HFFc6 (cell line): ENCODE data around the gene AADACL3. TPM values are rescaled to one million over a fixed set of nuclear protein-coding genes. Genes with fewer than 3 reads are reported as not detected.
"Not testable (repeated sequence)": the region's sequence is repeated elsewhere in the genome, so short reads cannot be mapped to it uniquely, and the experiment has no call there.

Experiments used
- DNase-seq: peaks from one replicate; pipeline ENCODE4 v3.0.0-alpha.2; 2018
- H3K27ac Mint-ChIP-seq: 2 replicates; pipeline ENCODE4 v1.8.0; 2020; ENCODE audit warnings: mild to moderate bottlenecking, mixed read lengths
- H3K27me3 Mint-ChIP-seq: 2 replicates; pipeline ENCODE4 v1.8.0; 2021; ENCODE audit warnings: mild to moderate bottlenecking, moderate library complexity, mixed read lengths; ENCODE audit not compliant: insufficient read depth
- H3K36me3 Mint-ChIP-seq: 2 replicates; pipeline ENCODE4 v1.8.0; 2021; ENCODE audit warnings: low read depth, mixed read lengths
- H3K4me1 Mint-ChIP-seq: 2 replicates; pipeline ENCODE4 v1.8.0; 2020; ENCODE audit warnings: low read depth, mixed read lengths
- H3K4me3 Mint-ChIP-seq: 2 replicates; pipeline ENCODE4 v1.8.0; 2020; ENCODE audit warnings: mild to moderate bottlenecking, moderate library complexity, mixed read lengths
- H3K9me3 Mint-ChIP-seq: 2 replicates; pipeline ENCODE4 v1.8.0; 2020; ENCODE audit warnings: mild to moderate bottlenecking, mixed read lengths
- CTCF ChIP-seq: fragments of 200-600 bp; sonication (generic); IDR thresholded peaks from 2 replicates; pipeline ENCODE4 v1.5.0; 2021; ENCODE audit warnings: antibody characterized with exemption, mild to moderate bottlenecking
- long read RNA-seq: library from polyadenylated mRNA; unstranded; transcript quantifications from one replicate; pipeline ENCODE4 v2.0.0, GENCODE V29; 2019
- total RNA-seq, 6 experiments: library from RNA; stranded (reverse); fragmentation: NEBNext Ultra II Directional; extraction: Animal tissue kit (Norgen Biotek cat#: 25700); gene quantifications; 2 replicates in 1 of 6; 3 replicates in 5 of 6; pipeline ENCODE4 v1.2.3, GENCODE V29; 2021

Gene AADACL3
- not detected for total RNA-seq
- long read RNA-seq, result 0 reads

GRCh38 chr1:12715896-12716437, at the start of gene AADACL3:
Gene AADACL3 (plus strand): TSS chr1:12716110. CDS start chr1:12716177, 67 bp downstream.
- H3K27ac Mint-ChIP-seq, result no peak within 1 kb of the TSS
- H3K27me3 Mint-ChIP-seq, result peaks cover 3% of the 10 kb centered on the region; the same call in 1 of the 2 replicates
- no peak within 1 kb of the TSS for H3K4me3 Mint-ChIP-seq
- no peaks in the 10 kb centered on the region for H3K4me1 Mint-ChIP-seq
- H3K36me3 Mint-ChIP-seq, result no peaks in the 10 kb centered on the region
- TF ChIP-seq CTCF, result no peak
- no peak for DNase-seq
- peaks cover under 1% of the 10 kb centered on the region; the same call in 1 of the 2 replicates for H3K9me3 Mint-ChIP-seq

- Mint-ChIP-seq H3K4me3 (no peak overlapping the region), H3K9me3 (peaks cover 7% of the 10 kb centered on the region; the same call in 1 of the 2 replicates), H3K4me1 (no peaks in the 10 kb centered on the region), H3K27me3 (peaks cover 12% of the 10 kb centered on the region), H3K27ac (no peak overlapping the region), H3K36me3 (no peaks in the 10 kb centered on the region)
- DNase-seq, result no peak
- TF ChIP-seq CTCF, result no peak
Observed at GRCh38 chr1:12666141-12666735, 49.7 kb upstream of the AADACL3 start.

- DNase-seq, result no peak
- H3K27me3 Mint-ChIP-seq, result peaks cover 14% of the 10 kb centered on the region
- H3K27ac Mint-ChIP-seq, result no peak overlapping the region
- H3K4me1 Mint-ChIP-seq, result no peaks in the 10 kb centered on the region
- no peaks in the 10 kb centered on the region for H3K36me3 Mint-ChIP-seq
- H3K9me3 Mint-ChIP-seq, result peaks cover 7% of the 10 kb centered on the region; the same call in 1 of the 2 replicates
- H3K4me3 Mint-ChIP-seq, result no peak overlapping the region
- TF ChIP-seq CTCF, result no peak
Observed at GRCh38 chr1:12669529-12670068, 46.3 kb upstream of the AADACL3 start.

- Mint-ChIP-seq H3K4me3 (no peak overlapping the region), H3K9me3 (no peaks in the 10 kb centered on the region), H3K36me3 (no peaks in the 10 kb centered on the region), H3K27ac (no peak overlapping the region), H3K4me1 (no peaks in the 10 kb centered on the region), H3K27me3 (peaks cover 15% of the 10 kb centered on the region)
- TF ChIP-seq CTCF, result no peak
- no peak for DNase-seq
Observed at GRCh38 chr1:12674358-12674757, 41.6 kb upstream of the AADACL3 start.

GRCh38 chr1:12676122-12676521, 39.8 kb upstream of the AADACL3 start:
- peaks cover 13% of the 10 kb centered on the region for H3K27me3 Mint-ChIP-seq
- H3K4me1 Mint-ChIP-seq, H3K4me3 Mint-ChIP-seq, H3K36me3 Mint-ChIP-seq, H3K9me3 Mint-ChIP-seq, H3K27ac Mint-ChIP-seq, DNase-seq: not testable (repeated sequence)

GRCh38 chr1:12677565-12677964, 38.3 kb upstream of the AADACL3 start:
- no peaks in the 10 kb centered on the region for H3K4me1 Mint-ChIP-seq
- no peak for TF ChIP-seq CTCF
- no peak overlapping the region for H3K4me3 Mint-ChIP-seq
- no peaks in the 10 kb centered on the region for H3K9me3 Mint-ChIP-seq
- no peaks in the 10 kb centered on the region for H3K36me3 Mint-ChIP-seq
- H3K27ac Mint-ChIP-seq, result no peak overlapping the region
- H3K27me3 Mint-ChIP-seq, result peaks cover 13% of the 10 kb centered on the region
- no peak for DNase-seq
